ENCODE data around the gene TMC8.

Gene TMC8

GRCh38 chr17:78182504-78182903 lies 51.9 kb downstream of the TMC8 start:
- Histone ChIP-seq H3F3A (ENCODE audit: insufficient read depth, low read length) (no peaks in the 10 kb centered on the region; the same call in 1 of the 2 replicates), H3K79me2 (ENCODE audit: insufficient read depth, low read length) (peaks cover 2% of the 10 kb centered on the region), H3K9me3 (ENCODE audit: low read length) (no peaks in the 10 kb centered on the region), H3K27me3 (ENCODE audit: insufficient read depth, low read length) (no peaks in the 10 kb centered on the region), H3K9me2 (ENCODE audit: low read depth, low read length) (no peaks in the 10 kb centered on the region), H3K36me3 (ENCODE audit: insufficient read depth, low read length) (peaks cover 71% of the 10 kb centered on the region), H3K4me1 (ENCODE audit: insufficient read depth, low read length, severe bottlenecking) (peaks cover 52% of the 10 kb centered on the region), H4K20me1 (ENCODE audit: insufficient read depth, low read length) (no peaks in the 10 kb centered on the region), H3K4me2 (ENCODE audit: low read length) (no peak overlapping the region), H2AFZ (ENCODE audit: low read length) (no peak overlapping the region), H3K9ac (ENCODE audit: low read length) (no peak overlapping the region), H3K4me3 (ENCODE audit: low read depth, low read length, poor library complexity, severe bottlenecking) (no peak overlapping the region), H3K27ac (ENCODE audit: low read depth, low read length, poor library complexity, severe bottlenecking) (no peak overlapping the region)
- no peak for TF ChIP-seq CTCF (IDR thresholded peaks at IDR 0.05; ENCODE audit: low read length)
- TF ChIP-seq EZH2 (IDR thresholded peaks at IDR 0.05; ENCODE audit: borderline replicate concordance, low read length), result no peak

- Histone ChIP-seq H3K9ac (ENCODE audit: low read length) (no peak overlapping the region; the same call in 1 of the 2 replicates), H4K20me1 (ENCODE audit: insufficient read depth, low read length) (no peaks in the 10 kb centered on the region), H3K36me3 (ENCODE audit: insufficient read depth, low read length) (peaks cover 62% of the 10 kb centered on the region), H3K79me2 (ENCODE audit: insufficient read depth, low read length) (peaks cover 15% of the 10 kb centered on the region), H3K4me2 (ENCODE audit: low read length) (peak overlapping the region; percentile 79; the same call in 1 of the 2 replicates), H3K27me3 (ENCODE audit: insufficient read depth, low read length) (no peaks in the 10 kb centered on the region), H3K9me3 (ENCODE audit: low read length) (no peaks in the 10 kb centered on the region), H2AFZ (ENCODE audit: low read length) (no peak overlapping the region), H3K4me1 (ENCODE audit: insufficient read depth, low read length, severe bottlenecking) (peaks cover 54% of the 10 kb centered on the region), H3K9me2 (ENCODE audit: low read depth, low read length) (no peaks in the 10 kb centered on the region), H3K4me3 (ENCODE audit: low read depth, low read length, poor library complexity, severe bottlenecking) (peak overlapping the region; percentile 97), H3F3A (ENCODE audit: insufficient read depth, low read length) (no peaks in the 10 kb centered on the region; the same call in 1 of the 2 replicates), H3K27ac (ENCODE audit: low read depth, low read length, poor library complexity, severe bottlenecking) (no peak overlapping the region)
- TF ChIP-seq CTCF (IDR thresholded peaks at IDR 0.05; ENCODE audit: low read length) (no peak), EZH2 (IDR thresholded peaks at IDR 0.05; ENCODE audit: borderline replicate concordance, low read length) (no peak)
Observed at GRCh38 chr17:78183916-78184315, 53.3 kb downstream of the TMC8 start.

GRCh38 chr17:78184351-78184750 lies 53.8 kb downstream of the TMC8 start:
- TF ChIP-seq EZH2 (IDR thresholded peaks at IDR 0.05; ENCODE audit: borderline replicate concordance, low read length) (no peak), CTCF (IDR thresholded peaks at IDR 0.05; ENCODE audit: low read length) (no peak)
- peaks cover 60% of the 10 kb centered on the region for H3K36me3 ChIP-seq (ENCODE audit: insufficient read depth, low read length)
- H3K4me1 ChIP-seq (ENCODE audit: insufficient read depth, low read length, severe bottlenecking), result peaks cover 58% of the 10 kb centered on the region
- no peaks in the 10 kb centered on the region; the same call in 1 of the 2 replicates for H3F3A ChIP-seq (ENCODE audit: insufficient read depth, low read length)
- H4K20me1 ChIP-seq (ENCODE audit: insufficient read depth, low read length), result no peaks in the 10 kb centered on the region
- H3K9me2 ChIP-seq (ENCODE audit: low read depth, low read length), result no peaks in the 10 kb centered on the region
- H3K79me2 ChIP-seq (ENCODE audit: insufficient read depth, low read length), result peaks cover 15% of the 10 kb centered on the region
- H3K4me2 ChIP-seq (ENCODE audit: low read length), result peak overlapping the region; percentile 79; the same call in 1 of the 2 replicates
- H3K27ac ChIP-seq (ENCODE audit: low read depth, low read length, poor library complexity, severe bottlenecking), result no peak overlapping the region
- H2AFZ ChIP-seq (ENCODE audit: low read length), result no peak overlapping the region
- H3K27me3 ChIP-seq (ENCODE audit: insufficient read depth, low read length), result no peaks in the 10 kb centered on the region
- no peaks in the 10 kb centered on the region for H3K9me3 ChIP-seq (ENCODE audit: low read length)
- H3K9ac ChIP-seq (ENCODE audit: low read length), result no peak overlapping the region; the same call in 1 of the 2 replicates
- peak overlapping the region; percentile 97 for H3K4me3 ChIP-seq (ENCODE audit: low read depth, low read length, poor library complexity, severe bottlenecking)

Measured in OCI-LY1 (cell line).